HT-29 (cell line): ENCODE results near the gene C4BPB. TPM values are rescaled to one million over a fixed set of nuclear protein-coding genes. Genes with fewer than 3 reads are reported as not detected.

Experiments
- DNase-seq: peaks from one replicate; pipeline ENCODE4 v3.0.0-alpha.2; 2015; ENCODE audit warnings: low spot score
- total RNA-seq: library from RNA; depleted of rRNA; stranded (reverse); fragments of >200 nt; shearing (Covaris generic); gene quantifications from 2 replicates; pipeline ENCODE4 v1.2.3, GENCODE V29; 2014

Gene C4BPB
- total RNA-seq, 1 experiment from 2014 or later: 13.7 TPM

DNA sequence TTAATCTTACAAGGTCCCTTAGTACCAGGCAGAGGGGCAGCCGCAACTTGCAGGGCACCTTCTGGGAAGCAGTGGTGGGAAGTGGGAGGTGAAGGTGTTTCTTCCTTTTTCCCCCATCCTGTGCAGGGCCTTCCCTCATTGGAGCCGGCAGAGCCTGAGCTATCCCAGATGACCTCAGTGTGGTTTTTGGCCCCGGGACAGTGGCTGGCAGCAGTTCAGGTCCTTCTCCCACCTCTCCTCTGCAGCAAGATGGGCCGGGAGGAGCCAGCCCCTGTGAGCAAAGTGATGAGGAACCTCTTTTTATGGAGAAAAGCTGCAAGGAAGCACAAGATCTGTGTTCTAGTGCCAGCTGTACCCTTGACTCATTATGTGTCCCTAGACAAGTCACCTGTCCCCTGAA lies 28.8 kb upstream of the C4BPB start:
- DNase-seq: no peak

DNA sequence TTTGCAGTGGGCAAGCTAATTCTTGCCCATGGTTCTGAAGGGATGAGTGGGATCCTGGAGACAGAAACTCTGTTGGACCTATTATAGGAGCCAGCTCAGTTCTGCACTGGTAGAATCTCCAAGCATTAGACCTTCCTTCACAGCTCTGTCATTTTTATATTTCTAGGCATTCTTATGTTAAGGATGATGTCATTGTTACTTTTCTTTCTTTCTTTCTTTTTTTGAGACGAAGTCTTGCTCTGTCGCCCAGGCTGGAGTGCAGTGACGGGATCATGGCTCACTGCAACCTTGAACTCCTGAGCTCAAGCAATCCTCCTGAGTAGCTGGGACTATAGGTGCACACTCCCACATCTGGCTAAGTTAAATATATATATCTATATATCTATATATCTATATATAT lies 28.1 kb upstream of the C4BPB start:
- no peak for DNase-seq

DNA sequence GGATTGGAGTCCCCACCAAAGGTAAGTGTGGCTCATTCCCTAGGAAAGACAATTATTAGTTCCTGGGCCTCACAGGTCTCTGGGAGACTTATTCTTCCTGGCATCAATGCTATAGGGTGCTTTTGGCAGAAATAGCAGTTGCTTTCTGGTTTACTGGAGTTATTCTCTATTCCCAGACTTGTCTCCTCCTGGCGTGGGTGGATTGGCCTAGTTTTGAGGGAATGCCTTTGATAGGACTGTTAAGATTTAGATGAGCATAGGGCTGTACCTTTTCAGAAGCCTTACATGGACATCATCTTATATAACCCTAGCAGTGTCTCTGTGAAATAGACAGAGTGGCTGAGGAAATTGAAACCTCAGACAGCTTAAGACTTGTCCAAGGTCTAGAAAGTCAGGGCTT lies 26.6 kb upstream of the C4BPB start:
- no peak for DNase-seq

DNA sequence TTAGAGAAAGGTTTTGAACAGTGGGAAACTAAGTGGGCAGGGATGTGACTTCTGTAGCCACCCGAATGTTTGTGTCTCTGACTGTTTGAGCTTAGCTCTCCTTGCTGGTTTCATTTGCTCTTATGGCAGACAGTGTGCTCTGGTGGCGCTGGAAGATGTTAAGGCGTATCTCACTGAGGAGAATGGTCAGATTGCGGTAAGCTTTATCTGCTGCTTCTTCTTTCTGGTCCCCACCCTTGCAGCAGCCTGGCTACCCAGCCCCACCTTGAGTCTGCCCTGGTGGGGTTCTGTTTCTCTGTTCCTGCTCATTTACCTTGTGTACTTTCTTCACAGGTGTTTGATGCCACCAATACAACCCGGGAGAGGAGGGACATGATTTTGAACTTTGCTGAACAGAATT lies 25.6 kb upstream of the C4BPB start:
- no peak for DNase-seq

- no peak for DNase-seq
Observed at GRCh38 chr1:207064561-207064960, 24.1 kb upstream of the C4BPB start.

GRCh38 chr1:207067185-207067584 lies 21.5 kb upstream of the C4BPB start:
- DNase-seq: no peak

GRCh38 chr1:207067665-207068064 lies 21.0 kb upstream of the C4BPB start:
- DNase-seq: no peak

DNA sequence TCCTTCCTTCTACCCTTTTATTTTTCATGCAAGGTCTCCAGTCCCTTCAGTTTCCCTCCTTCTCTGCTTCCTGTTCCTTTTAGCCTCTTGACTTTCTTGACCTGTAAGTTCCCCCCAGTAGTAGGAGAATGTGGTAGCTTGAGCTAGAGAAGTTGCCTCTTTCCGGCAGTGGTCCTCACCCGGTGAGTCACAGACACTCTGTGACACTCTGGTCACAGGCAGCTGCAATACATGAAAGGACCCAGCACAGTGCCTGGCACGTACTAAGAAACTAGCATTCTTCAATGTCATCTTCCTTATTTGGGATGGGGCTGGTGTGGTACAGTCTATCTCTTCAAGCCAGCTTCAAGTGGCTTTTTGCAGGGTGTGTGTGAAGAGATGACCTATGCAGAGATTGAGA lies 19.6 kb upstream of the C4BPB start:
- DNase-seq: no peak

- DNase-seq: no peak
Observed at GRCh38 chr1:207069858-207070506, 18.7 kb upstream of the C4BPB start.

DNA sequence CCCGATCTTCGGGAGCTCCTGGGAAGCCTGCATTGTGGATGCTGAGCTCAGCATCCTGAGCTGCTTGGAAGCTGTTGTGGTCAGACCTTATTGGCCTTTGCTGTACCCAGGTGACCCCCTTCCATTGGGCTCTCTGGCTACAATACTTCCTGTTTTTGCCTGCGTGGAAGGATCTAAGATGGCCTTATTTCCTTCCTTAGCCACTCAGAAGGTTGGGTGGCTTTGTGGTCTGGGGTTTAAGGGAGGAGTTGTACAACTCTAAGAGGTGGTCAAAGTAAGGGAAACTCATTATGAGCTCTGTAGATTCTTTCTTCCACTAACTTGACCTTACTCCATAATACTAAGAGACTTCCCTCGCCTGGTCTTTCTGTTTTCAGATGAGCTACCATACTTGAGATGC lies 17.8 kb upstream of the C4BPB start:
- DNase-seq: no peak

GRCh38 chr1:207071426-207071825 lies 17.2 kb upstream of the C4BPB start:
- no peak for DNase-seq

- no peak for DNase-seq
Observed at GRCh38 chr1:207072233-207072632, 16.4 kb upstream of the C4BPB start.

- DNase-seq: no peak
Observed at GRCh38 chr1:207073906-207074820, 14.5 kb upstream of the C4BPB start.

- DNase-seq: no peak
Observed at GRCh38 chr1:207076181-207076955, 12.3 kb upstream of the C4BPB start.

DNA sequence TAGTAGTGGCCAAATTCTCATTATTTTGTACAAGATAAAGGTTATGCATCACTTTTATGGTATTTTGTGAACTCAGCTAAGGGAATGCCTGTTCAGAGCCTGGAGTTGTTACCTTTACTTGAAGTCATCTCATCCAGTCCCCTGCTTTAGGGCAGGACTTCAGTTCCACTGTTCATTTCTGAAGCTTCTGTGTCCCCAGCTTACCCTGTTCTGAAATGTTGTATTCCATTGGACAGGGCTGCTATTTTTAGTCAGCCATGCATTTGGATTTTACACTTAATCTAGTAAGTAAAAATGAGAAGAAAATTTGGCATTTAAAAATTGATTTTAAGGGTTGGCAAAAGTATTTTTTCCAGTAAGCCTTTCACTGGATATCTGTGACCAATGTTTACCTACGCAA lies 11.6 kb upstream of the C4BPB start:
- DNase-seq: no peak

GRCh38 chr1:207077470-207078377 lies 10.9 kb upstream of the C4BPB start:
- peak; percentile 95 for DNase-seq

DNA sequence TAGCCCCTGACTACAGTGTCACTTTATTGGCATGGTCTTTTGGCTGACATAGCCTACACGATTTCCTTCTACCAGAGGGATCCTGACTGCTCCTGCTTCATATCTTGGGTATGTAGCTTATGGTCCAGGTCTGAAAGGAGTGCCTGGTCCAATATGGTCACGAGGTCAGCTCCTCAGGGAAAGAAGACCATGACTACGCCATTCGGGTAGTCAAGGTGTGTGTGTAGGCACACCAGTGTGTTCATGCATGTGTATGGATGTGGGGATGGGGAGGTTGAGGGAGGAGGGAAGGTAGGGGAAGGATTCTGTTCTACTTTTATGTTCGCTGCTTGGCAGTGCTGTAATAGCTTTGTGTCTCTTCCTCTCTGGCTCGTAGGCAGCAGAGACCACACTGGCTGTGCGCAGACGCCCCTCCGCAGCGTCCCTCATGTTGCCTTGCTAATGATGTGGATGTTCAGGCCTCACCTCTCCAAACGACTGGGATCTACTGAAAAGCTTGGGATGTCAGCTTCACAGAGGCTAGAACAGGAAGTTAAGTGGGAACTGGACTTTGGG lies 10.0 kb upstream of the C4BPB start:
- DNase-seq: no peak

DNA sequence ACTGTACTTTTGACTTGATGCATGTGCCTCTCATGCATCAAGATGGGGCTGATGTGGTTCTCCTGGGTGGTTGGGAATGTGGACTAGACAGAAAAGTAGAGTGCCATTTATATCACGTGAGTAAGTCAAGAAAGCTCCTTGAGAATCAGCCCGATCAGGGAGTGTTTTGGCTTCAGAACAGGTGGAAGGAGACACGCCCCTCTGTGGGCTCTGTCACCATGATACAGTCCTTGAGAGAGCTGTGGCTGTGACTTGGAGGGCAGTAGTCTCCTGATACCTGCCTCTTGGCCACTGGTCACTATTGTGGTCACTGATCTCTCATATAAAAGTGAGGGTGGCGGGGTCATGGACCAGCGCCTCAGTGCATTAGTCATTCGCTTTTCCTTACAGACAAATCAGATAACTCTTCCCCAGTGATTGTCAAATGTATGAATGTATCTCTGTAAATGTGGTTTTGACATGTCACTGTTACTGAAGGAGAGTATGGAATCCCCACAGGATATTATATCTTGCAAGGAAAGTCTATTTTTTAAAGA lies 8.9 kb upstream of the C4BPB start:
- DNase-seq: no peak

DNA sequence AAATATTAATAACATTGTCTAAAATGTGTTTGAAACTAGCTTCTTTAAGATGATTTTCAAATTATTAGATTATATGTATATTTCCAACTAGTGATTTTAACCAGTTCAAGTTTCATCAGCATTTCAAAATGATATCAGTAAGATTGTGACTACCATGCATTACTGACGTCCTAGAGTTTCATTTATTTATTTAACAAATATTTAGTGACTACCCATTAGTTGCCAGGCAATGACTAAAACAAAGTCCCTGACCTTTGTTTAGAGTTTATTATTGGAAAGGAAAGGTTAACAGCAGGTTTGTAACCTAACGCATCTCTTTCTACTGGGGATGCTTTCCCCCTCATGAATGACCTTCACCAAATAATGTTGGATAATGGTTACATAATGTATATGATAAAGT lies 7.6 kb upstream of the C4BPB start:
- no peak for DNase-seq

GRCh38 chr1:207081806-207082205 lies 6.9 kb upstream of the C4BPB start:
- DNase-seq: no peak

GRCh38 chr1:207084232-207084631 lies 4.4 kb upstream of the C4BPB start:
- DNase-seq: no peak
